ENCODE data around the gene AKAP13.

Gene AKAP13

GRCh38 chr15:85622221-85622831 is 241.9 kb downstream of the AKAP13 start:
- no peaks in the 10 kb centered on the region for H3K9me2 ChIP-seq (replicated peaks; ENCODE audit: insufficient read depth, low read length)
- TF ChIP-seq, protein P1, sequence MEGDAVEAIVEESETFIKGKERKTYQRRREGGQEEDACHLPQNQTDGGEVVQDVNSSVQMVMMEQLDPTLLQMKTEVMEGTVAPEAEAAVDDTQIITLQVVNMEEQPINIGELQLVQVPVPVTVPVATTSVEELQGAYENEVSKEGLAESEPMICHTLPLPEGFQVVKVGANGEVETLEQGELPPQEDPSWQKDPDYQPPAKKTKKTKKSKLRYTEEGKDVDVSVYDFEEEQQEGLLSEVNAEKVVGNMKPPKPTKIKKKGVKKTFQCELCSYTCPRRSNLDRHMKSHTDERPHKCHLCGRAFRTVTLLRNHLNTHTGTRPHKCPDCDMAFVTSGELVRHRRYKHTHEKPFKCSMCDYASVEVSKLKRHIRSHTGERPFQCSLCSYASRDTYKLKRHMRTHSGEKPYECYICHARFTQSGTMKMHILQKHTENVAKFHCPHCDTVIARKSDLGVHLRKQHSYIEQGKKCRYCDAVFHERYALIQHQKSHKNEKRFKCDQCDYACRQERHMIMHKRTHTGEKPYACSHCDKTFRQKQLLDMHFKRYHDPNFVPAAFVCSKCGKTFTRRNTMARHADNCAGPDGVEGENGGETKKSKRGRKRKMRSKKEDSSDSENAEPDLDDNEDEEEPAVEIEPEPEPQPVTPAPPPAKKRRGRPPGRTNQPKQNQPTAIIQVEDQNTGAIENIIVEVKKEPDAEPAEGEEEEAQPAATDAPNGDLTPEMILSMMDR (IDR thresholded peaks at IDR 0.05; ENCODE audit: insufficient read depth, low read length, poor library complexity, severe bottlenecking), result no peak
- no peak for TF ChIP-seq EZH2phosphoT487 (conservative IDR thresholded peaks at IDR 0.05; ENCODE audit: low read length)
- peaks cover 14% of the 10 kb centered on the region; the same call in 1 of the 2 replicates for H3K36me3 ChIP-seq (ENCODE audit: low read length)
- H3K79me2 ChIP-seq (ENCODE audit: insufficient read depth, low read length), result peaks cover 75% of the 10 kb centered on the region
- no peak overlapping the region for H3K9ac ChIP-seq (ENCODE audit: low read length)
- H3F3A ChIP-seq (ENCODE audit: insufficient read depth), result no peaks in the 10 kb centered on the region; the same call in 1 of the 2 replicates
- H3K9me3 ChIP-seq (ENCODE audit: insufficient read depth, low read length), result no peaks in the 10 kb centered on the region
- H3K27ac ChIP-seq (ENCODE audit: low read depth, low read length), result no peak overlapping the region
- H4K20me1 ChIP-seq (ENCODE audit: low read depth, low read length), result no peaks in the 10 kb centered on the region
- H3K4me2 ChIP-seq (ENCODE audit: low read depth, low read length, poor library complexity, severe bottlenecking), result no peak overlapping the region
- H3K27me3 ChIP-seq (ENCODE audit: low read length), result no peaks in the 10 kb centered on the region
- no peak overlapping the region for H3K4me3 ChIP-seq (ENCODE audit: insufficient read depth, low read length, poor library complexity, severe bottlenecking)
- H2AFZ ChIP-seq (ENCODE audit: low read depth, low read length, severe bottlenecking), result no peak overlapping the region

DNA sequence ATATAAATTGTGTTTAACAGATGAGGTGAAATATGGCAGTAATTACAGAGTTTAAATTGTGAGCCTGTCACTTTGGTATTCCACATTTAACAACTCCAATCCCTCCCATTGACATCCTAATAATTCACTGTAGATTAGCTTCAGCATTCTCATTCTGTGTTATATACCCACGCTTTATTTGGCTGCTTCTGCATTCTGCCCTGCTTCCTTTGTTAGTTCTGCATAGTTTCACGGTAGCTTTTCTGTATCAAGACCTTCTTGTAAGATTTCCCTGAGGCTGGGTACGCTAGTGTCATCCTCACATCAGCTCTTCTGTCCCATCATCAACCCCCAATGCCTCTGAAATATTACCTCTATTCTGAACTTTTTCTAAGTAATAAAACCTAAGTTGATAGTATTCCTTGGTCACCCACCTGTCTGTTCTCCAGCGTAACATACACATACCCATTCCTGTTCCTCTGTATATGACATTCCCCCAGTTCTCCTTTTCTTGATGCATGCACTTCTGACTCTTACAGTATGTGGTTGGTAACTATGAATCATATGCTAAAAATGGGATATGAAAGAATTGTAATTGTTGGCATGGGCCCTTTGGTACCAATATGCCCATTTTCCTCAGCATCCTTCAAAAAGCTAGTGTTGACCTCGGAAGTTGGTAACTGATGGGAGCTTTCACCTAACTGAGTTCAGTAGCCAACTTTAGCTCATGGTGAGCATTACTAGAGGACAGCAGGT is 243.1 kb downstream of the AKAP13 start:
- H3K79me2 ChIP-seq (ENCODE audit: insufficient read depth, low read length), result peaks cover 64% of the 10 kb centered on the region
- no peaks in the 10 kb centered on the region for H3K9me3 ChIP-seq (ENCODE audit: insufficient read depth, low read length)
- no peak overlapping the region for H3K9ac ChIP-seq (ENCODE audit: low read length)
- no peaks in the 10 kb centered on the region; the same call in 1 of the 2 replicates for H3F3A ChIP-seq (ENCODE audit: insufficient read depth)
- no peak overlapping the region for H2AFZ ChIP-seq (ENCODE audit: low read depth, low read length, severe bottlenecking)
- H3K4me3 ChIP-seq (ENCODE audit: insufficient read depth, low read length, poor library complexity, severe bottlenecking), result no peak overlapping the region
- H4K20me1 ChIP-seq (ENCODE audit: low read depth, low read length), result no peaks in the 10 kb centered on the region
- TF ChIP-seq, protein P1 (IDR thresholded peaks at IDR 0.05; ENCODE audit: insufficient read depth, low read length, poor library complexity, severe bottlenecking), result no peak
- H3K4me2 ChIP-seq (ENCODE audit: low read depth, low read length, poor library complexity, severe bottlenecking), result no peak overlapping the region
- peaks cover 14% of the 10 kb centered on the region; the same call in 1 of the 2 replicates for H3K36me3 ChIP-seq (ENCODE audit: low read length)
- no peaks in the 10 kb centered on the region for H3K9me2 ChIP-seq (replicated peaks; ENCODE audit: insufficient read depth, low read length)
- no peaks in the 10 kb centered on the region for H3K27me3 ChIP-seq (ENCODE audit: low read length)
- no peak overlapping the region for H3K27ac ChIP-seq (ENCODE audit: low read depth, low read length)

DNA sequence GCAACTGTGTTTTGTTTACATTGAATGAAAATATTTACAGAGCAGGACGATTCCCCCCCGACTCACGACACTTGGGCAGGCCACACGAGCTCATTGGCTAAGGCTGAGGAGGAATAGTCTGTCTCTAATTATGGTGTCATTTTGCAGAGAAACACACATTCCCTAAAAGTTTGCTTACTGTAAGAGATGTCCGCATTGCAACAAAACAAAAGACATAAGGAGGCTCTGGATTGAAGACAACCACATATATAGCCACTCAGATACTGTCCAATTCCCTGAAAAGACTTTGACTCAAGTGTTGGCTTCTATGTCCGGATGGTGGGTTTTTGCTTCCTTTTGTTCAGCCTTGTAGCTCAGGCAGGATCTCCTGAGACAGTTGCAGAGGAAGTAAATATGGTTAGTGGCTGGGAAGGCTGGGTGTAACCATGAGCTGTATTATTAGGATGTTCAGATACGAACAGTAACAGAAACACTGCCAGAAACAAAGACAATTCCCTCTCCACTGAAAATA is 243.9 kb downstream of the AKAP13 start:
- no peak overlapping the region for H3K4me3 ChIP-seq (ENCODE audit: insufficient read depth, low read length, poor library complexity, severe bottlenecking)
- no peak overlapping the region for H3K27ac ChIP-seq (ENCODE audit: low read depth, low read length)
- peaks cover 62% of the 10 kb centered on the region for H3K79me2 ChIP-seq (ENCODE audit: insufficient read depth, low read length)
- no peak overlapping the region for H3K4me2 ChIP-seq (ENCODE audit: low read depth, low read length, poor library complexity, severe bottlenecking)
- TF ChIP-seq EZH2phosphoT487 (conservative IDR thresholded peaks at IDR 0.05; ENCODE audit: low read length), result no peak
- TF ChIP-seq, protein P1 (IDR thresholded peaks at IDR 0.05; ENCODE audit: insufficient read depth, low read length, poor library complexity, severe bottlenecking), result no peak
- H3K27me3 ChIP-seq (ENCODE audit: low read length), result no peaks in the 10 kb centered on the region
- H3K36me3 ChIP-seq (ENCODE audit: low read length), result peaks cover 14% of the 10 kb centered on the region; the same call in 1 of the 2 replicates
- H3K9ac ChIP-seq (ENCODE audit: low read length), result no peak overlapping the region
- no peaks in the 10 kb centered on the region for H3K9me2 ChIP-seq (replicated peaks; ENCODE audit: insufficient read depth, low read length)
- H4K20me1 ChIP-seq (ENCODE audit: low read depth, low read length), result no peaks in the 10 kb centered on the region
- H2AFZ ChIP-seq (ENCODE audit: low read depth, low read length, severe bottlenecking), result no peak overlapping the region
- no peaks in the 10 kb centered on the region; the same call in 1 of the 2 replicates for H3F3A ChIP-seq (ENCODE audit: insufficient read depth)
- H3K9me3 ChIP-seq (ENCODE audit: insufficient read depth, low read length), result no peaks in the 10 kb centered on the region

All from SU-DHL-6 (cell line).